DOHH2 (cell line): ENCODE measurements around the gene SAPCD1.

Source experiments
- CTCF ChIP-seq: fragments of 200-600 bp; sonication (generic); IDR thresholded peaks from one replicate; pipeline ENCODE4 v1.5.1; 2014; ENCODE audit warnings: antibody characterized with exemption, mild to moderate bottlenecking, low read depth, low read length; ENCODE audit not compliant: poor library complexity, severe bottlenecking
- EZH2phosphoT487 ChIP-seq: fragments of 200-600 bp; sonication (generic); IDR thresholded peaks from 2 replicates; pipeline ENCODE4 v1.6.1; 2017; ENCODE audit warnings: borderline replicate concordance, mild to moderate bottlenecking, antibody characterized with exemption, low read length, moderate library complexity, mixed read lengths

GRCh38 chr6:31752739-31753319, 9.6 kb upstream of the SAPCD1 start:
- TF ChIP-seq CTCF (no peak), EZH2phosphoT487 (no peak)
